ENCODE data around the gene PLSCR2.
"Not testable (repeated sequence)": the region's sequence is repeated elsewhere in the genome, so short reads cannot be mapped to it uniquely, and the experiment has no call there.

Gene PLSCR2

GRCh38 chr3:146414010-146414409 lies 55.4 kb downstream of the PLSCR2 start:
- DNase-seq = no peak

- DNase-seq = not testable (repeated sequence)
Measured at GRCh38 chr3:146412711-146413110, 56.6 kb downstream of the PLSCR2 start.

- no peak for DNase-seq
Measured at GRCh38 chr3:146407956-146408355, 61.4 kb downstream of the PLSCR2 start.

- no peak for DNase-seq
Measured at GRCh38 chr3:146404436-146404835, 64.9 kb downstream of the PLSCR2 start.

- DNase-seq = no peak
Measured at GRCh38 chr3:146403792-146404191, 65.6 kb downstream of the PLSCR2 start.

GRCh38 chr3:146396792-146397191 lies 72.6 kb downstream of the PLSCR2 start:
- no peak for DNase-seq

- no peak for DNase-seq
Measured at GRCh38 chr3:146395164-146395563, 74.2 kb downstream of the PLSCR2 start.

- DNase-seq = no peak
Measured at GRCh38 chr3:146390957-146391356, 78.4 kb downstream of the PLSCR2 start.

- no peak for DNase-seq
Measured at GRCh38 chr3:146390006-146390772, 79.2 kb downstream of the PLSCR2 start.

- DNase-seq = no peak
Measured at GRCh38 chr3:146387566-146387965, 81.8 kb downstream of the PLSCR2 start.

GRCh38 chr3:146386936-146387335 lies 82.4 kb downstream of the PLSCR2 start:
- no peak for DNase-seq

GRCh38 chr3:146384786-146385185 lies 84.6 kb downstream of the PLSCR2 start:
- no peak for DNase-seq

All from islet precursor cell (in vitro differentiated cells).